ENCODE measurements around the gene FCGR3B. TPM values are rescaled to one million over a fixed set of nuclear protein-coding genes. Genes with fewer than 3 reads are reported as not detected.
"Not testable (repeated sequence)": the region's sequence is repeated elsewhere in the genome, so short reads cannot be mapped to it uniquely, and the experiment has no call there.

Gene FCGR3B
- total RNA-seq, 1 donor: not detected

- not testable (repeated sequence) for DNase-seq (ENCODE audit: low read depth); H3K4me3 ChIP-seq (ENCODE audit: low read depth, low read length)
These were observed 27.5 kb upstream of the FCGR3B start for GRCh38 chr1:161658524-161658923.

DNA sequence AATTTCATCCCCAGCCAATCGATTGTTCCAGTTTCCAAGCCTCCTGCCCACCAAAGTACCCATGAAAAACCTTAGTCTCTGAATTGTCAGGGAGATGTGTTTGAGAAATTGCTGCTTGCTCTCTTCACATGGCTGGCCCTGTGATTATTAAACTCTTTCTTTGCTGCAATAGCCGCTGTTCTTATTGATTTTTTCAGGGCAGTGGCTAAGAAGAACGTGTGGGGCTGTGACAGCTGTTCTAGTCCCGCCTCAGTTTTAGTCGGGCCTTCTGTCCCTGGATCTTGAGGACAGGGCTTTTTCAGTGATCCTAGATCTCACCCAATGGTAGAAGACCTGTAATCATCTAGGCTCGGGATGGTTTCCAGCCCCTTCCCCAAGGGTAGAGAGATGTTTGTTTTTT, 23.0 kb upstream of the FCGR3B start:
- DNase-seq (ENCODE audit: low read depth); H3K4me3 ChIP-seq (ENCODE audit: low read depth, low read length): not testable (repeated sequence)

- DNase-seq (ENCODE audit: low read depth); H3K4me3 ChIP-seq (ENCODE audit: low read depth, low read length): not testable (repeated sequence)
These were observed 22.6 kb upstream of the FCGR3B start for GRCh38 chr1:161653541-161653940.

GRCh38 chr1:161647507-161648360, 16.8 kb upstream of the FCGR3B start:
- H3K4me3 ChIP-seq (ENCODE audit: low read depth, low read length): not testable (repeated sequence)
- TF ChIP-seq, protein P1, sequence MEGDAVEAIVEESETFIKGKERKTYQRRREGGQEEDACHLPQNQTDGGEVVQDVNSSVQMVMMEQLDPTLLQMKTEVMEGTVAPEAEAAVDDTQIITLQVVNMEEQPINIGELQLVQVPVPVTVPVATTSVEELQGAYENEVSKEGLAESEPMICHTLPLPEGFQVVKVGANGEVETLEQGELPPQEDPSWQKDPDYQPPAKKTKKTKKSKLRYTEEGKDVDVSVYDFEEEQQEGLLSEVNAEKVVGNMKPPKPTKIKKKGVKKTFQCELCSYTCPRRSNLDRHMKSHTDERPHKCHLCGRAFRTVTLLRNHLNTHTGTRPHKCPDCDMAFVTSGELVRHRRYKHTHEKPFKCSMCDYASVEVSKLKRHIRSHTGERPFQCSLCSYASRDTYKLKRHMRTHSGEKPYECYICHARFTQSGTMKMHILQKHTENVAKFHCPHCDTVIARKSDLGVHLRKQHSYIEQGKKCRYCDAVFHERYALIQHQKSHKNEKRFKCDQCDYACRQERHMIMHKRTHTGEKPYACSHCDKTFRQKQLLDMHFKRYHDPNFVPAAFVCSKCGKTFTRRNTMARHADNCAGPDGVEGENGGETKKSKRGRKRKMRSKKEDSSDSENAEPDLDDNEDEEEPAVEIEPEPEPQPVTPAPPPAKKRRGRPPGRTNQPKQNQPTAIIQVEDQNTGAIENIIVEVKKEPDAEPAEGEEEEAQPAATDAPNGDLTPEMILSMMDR (IDR thresholded peaks at IDR 0.05; ENCODE audit: insufficient read depth, low read length): peak; percentile 40
- DNase-seq (ENCODE audit: low read depth): peak; percentile 51

- not testable (repeated sequence) for DNase-seq (ENCODE audit: low read depth); H3K4me3 ChIP-seq (ENCODE audit: low read depth, low read length)
These were observed 13.9 kb upstream of the FCGR3B start for GRCh38 chr1:161644855-161645254.

GRCh38 chr1:161643481-161644208, 12.7 kb upstream of the FCGR3B start:
- not testable (repeated sequence) for H3K4me3 ChIP-seq (ENCODE audit: low read depth, low read length); DNase-seq (ENCODE audit: low read depth)

DNA sequence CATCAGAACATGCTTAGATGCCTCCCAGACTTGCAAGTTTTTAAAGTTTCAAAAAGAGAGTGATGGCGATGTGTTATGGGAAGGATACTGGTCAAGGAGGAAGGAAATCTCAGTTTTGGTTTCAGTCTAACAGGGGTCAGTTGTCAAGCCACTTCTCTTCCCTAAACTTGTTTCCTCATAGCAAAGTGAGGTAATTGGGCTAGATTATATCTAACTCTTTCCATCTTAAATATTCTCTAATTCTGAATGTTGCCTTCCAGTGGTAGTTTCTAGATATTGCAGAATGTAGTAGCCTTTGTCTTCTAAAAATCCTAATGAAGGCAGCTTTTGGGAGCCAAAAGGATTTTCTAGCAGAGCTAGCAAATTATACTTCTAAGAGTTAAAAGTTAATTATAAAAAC, 11.7 kb upstream of the FCGR3B start:
- not testable (repeated sequence) for H3K4me3 ChIP-seq (ENCODE audit: low read depth, low read length)
- peak; percentile 15 for DNase-seq (ENCODE audit: low read depth)
- TF ChIP-seq, protein P1 (IDR thresholded peaks at IDR 0.05; ENCODE audit: insufficient read depth, low read length): peak; percentile 12

DNA sequence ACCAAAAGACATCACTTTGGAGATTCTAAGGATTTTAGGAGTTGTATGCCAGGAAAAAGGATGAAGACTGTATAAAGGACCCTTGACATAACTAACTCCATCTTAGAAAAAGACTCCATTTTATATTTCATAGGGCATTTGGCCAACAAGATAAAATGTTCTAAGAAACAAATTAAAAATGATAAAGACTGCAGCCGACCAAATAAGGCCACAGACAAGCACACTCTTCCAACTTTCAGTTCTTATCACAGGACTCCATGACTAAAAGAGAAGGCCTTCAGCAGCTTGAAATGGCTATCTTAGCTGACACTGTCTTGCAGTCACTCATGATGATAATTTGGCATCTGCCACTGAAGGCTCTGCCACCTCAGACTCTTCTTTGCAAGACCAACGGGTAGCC, 8.2 kb upstream of the FCGR3B start:
- not testable (repeated sequence) for H3K4me3 ChIP-seq (ENCODE audit: low read depth, low read length); DNase-seq (ENCODE audit: low read depth)

DNA sequence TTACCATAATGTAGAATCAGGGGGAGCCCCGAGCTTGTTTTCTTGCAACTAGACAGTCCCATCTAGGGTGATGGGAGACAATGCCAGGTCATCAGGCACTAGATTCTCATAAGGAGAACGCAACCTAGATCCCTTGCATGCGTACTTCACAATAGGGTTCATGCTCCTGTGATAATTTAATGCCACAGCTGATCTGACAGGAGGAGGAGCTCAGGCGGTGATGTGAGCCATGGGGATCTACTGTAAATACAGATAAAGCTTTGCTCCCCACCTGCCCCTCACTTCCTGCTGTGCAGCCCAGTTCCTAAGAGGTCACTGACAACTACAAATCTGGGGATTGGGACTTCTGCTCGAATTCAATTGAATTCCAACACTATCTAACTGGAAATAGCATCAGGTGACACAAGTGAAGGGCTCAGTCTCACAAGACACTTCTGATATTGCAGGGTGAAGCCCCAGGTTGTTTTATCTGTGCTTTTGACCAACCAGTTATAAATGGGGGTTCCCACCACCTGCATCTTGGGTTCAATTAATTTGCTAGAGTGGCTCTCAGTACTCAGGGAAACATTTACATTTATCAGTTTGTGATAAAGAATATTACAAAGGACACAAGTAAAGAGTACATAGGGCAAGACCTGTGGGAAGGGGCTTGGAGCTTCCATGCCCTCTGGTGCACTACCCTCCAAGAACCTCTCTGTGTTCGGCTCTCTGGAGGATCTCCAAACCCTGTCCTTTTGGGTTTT, 7.4 kb upstream of the FCGR3B start:
- not testable (repeated sequence) for H3K4me3 ChIP-seq (ENCODE audit: low read depth, low read length); DNase-seq (ENCODE audit: low read depth)

DNA sequence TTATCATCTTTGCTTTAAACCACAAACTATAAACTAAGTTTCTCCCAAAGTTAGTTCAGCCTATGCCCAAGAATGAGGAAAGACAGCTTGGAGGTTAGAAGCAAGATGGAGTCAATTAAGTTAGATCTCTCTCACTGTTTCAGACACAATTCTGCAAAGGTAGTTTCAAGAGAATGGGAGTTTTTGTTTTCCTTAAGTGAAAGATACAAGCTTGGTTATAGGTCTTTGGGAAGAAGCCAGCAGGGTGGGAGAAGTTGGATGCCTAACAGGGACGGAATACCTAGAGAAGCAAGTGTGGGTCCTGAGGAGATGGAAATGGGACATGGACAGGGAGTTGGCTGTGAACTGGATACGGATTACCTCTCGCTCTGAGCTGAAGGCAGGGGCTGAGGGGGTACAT, 6.0 kb upstream of the FCGR3B start:
- not testable (repeated sequence) for DNase-seq (ENCODE audit: low read depth); H3K4me3 ChIP-seq (ENCODE audit: low read depth, low read length)

DNA sequence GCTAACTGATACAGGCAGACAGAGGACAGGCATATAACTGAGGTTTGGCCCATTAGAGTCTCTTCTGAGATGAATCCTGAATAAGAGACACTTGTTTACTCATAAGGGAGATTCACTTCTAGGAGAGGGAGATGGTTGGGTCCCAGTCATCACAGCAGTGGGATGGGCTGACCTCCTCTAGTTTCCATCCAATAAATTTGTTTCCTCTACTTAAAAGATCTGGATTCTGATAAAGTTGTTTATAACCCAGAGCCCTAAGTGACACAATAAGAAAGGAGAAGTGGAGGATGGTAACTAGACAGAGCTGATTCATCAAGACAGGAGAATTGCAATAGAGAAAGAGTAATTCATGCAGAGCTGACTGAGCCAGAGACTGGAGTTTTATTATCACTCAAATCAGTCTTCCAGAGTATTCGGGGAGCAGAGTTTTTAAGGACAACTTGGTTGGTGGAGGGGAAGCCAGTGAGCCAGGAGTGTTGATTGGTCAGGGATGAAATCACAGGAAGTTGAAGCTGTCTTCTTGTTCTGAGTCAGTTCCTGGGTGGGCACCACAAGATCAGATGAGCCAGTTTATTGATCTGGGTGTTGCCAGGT, 5.3 kb upstream of the FCGR3B start:
- DNase-seq (ENCODE audit: low read depth); H3K4me3 ChIP-seq (ENCODE audit: low read depth, low read length): not testable (repeated sequence)

- DNase-seq (ENCODE audit: low read depth); H3K4me3 ChIP-seq (ENCODE audit: low read depth, low read length): not testable (repeated sequence)
These were observed 4.0 kb upstream of the FCGR3B start for GRCh38 chr1:161634993-161635392.

DNA sequence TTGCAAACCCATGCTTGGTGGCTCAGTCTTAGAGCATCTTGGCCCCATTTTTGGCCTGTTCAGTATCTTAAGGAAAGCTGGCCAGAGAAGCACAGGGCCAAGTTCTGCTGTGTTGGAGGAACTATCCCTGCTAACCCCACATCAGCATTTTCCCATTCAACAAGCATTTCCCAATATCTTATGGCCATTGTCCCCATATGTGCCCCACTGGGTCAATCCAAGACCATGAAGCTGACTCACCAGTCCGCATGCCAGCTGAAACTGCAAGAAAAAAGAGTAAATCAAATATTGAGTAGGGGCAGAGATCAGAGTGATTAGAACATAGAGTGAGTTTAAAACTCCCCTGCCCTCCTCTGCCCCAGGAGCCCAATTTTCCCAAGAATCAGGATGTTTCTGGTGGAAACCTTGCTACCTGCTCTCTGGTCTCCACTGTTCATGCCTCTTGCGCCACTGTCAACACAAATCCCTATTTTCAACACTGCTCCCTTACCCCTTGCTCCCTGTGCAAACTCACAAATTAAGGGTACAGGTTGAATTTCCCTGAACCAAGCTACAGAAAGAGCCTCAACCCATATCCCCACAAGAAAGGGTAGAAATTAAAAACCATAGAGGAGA, 741 bp downstream of the FCGR3B start:
- H3K4me3 ChIP-seq (ENCODE audit: low read depth, low read length); DNase-seq (ENCODE audit: low read depth): not testable (repeated sequence)

GRCh38 chr1:161626445-161627146, 4.4 kb downstream of the FCGR3B start:
- not testable (repeated sequence) for H3K4me3 ChIP-seq (ENCODE audit: low read depth, low read length); DNase-seq (ENCODE audit: low read depth)

- H3K4me3 ChIP-seq (ENCODE audit: low read depth, low read length); DNase-seq (ENCODE audit: low read depth): not testable (repeated sequence)
These were observed 6.4 kb downstream of the FCGR3B start for GRCh38 chr1:161624605-161625004.

Measured in fibroblast of the aortic adventitia (primary cell).